Glutamatergic neuron (in vitro differentiated cells): ENCODE measurements around the gene GRK7. TPM values are rescaled to one million over a fixed set of nuclear protein-coding genes. Genes with fewer than 3 reads are reported as not detected.

Experiments
- DNase-seq: peaks from one replicate; pipeline ENCODE4 v3.0.0; 2022
- H3K27ac Mint-ChIP-seq: one replicate; pipeline ENCODE4 v1.8.0; 2020; ENCODE audit warnings: mild to moderate bottlenecking, mixed read lengths, inconsistent platforms; ENCODE audit not compliant: unreplicated experiment
- H3K27me3 Mint-ChIP-seq: one replicate; pipeline ENCODE4 v1.8.0; 2020; ENCODE audit warnings: mild to moderate bottlenecking, moderate library complexity, mixed read lengths, inconsistent platforms; ENCODE audit not compliant: unreplicated experiment
- H3K36me3 Mint-ChIP-seq: one replicate; pipeline ENCODE4 v1.8.0; 2020; ENCODE audit warnings: mild to moderate bottlenecking, mixed read lengths, inconsistent platforms; ENCODE audit not compliant: unreplicated experiment
- H3K4me1 Mint-ChIP-seq: one replicate; pipeline ENCODE4 v1.8.0; 2020; ENCODE audit warnings: mild to moderate bottlenecking, low read depth, mixed read lengths, inconsistent platforms; ENCODE audit not compliant: unreplicated experiment
- H3K4me3 Mint-ChIP-seq: one replicate; pipeline ENCODE4 v1.8.0; 2020; ENCODE audit warnings: mild to moderate bottlenecking, mixed read lengths, inconsistent platforms; ENCODE audit not compliant: unreplicated experiment
- H3K9me3 Mint-ChIP-seq: one replicate; pipeline ENCODE4 v1.8.0; 2020; ENCODE audit warnings: mild to moderate bottlenecking, moderate library complexity, mixed read lengths, inconsistent platforms; ENCODE audit not compliant: unreplicated experiment
- total RNA-seq: library from RNA; stranded (reverse); fragmentation: NEBNext Ultra II Directional; extraction: Animal tissue kit (Norgen Biotek cat#: 25700); gene quantifications from one replicate; pipeline ENCODE4 v1.2.1, GENCODE V29; 2021; ENCODE audit not compliant: unreplicated experiment
- TF ChIP-seq, protein P1 (sequence below): fragments of 200-600 bp; sonication (generic); IDR thresholded peaks from one replicate; pipeline ENCODE4 v1.5.0; 2021; ENCODE audit not compliant: partially characterized antibody, unreplicated experiment

The GRK7 gene
- total RNA-seq, 1 donor from 2014 or later: not detected

DNA sequence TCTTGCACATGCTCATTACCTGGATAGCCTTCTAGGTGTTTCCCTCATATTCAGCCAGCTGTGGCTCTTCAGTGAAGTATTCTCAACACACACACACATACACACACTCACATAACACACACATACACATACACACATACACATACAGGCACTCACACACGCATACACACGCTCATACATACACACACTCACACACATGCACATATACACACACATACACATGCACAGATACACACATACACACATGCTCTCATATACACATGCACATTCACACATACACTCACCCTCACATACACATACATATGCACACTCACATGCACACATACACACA is 41.2 kb downstream of the GRK7 start:
- TF ChIP-seq, protein P1, sequence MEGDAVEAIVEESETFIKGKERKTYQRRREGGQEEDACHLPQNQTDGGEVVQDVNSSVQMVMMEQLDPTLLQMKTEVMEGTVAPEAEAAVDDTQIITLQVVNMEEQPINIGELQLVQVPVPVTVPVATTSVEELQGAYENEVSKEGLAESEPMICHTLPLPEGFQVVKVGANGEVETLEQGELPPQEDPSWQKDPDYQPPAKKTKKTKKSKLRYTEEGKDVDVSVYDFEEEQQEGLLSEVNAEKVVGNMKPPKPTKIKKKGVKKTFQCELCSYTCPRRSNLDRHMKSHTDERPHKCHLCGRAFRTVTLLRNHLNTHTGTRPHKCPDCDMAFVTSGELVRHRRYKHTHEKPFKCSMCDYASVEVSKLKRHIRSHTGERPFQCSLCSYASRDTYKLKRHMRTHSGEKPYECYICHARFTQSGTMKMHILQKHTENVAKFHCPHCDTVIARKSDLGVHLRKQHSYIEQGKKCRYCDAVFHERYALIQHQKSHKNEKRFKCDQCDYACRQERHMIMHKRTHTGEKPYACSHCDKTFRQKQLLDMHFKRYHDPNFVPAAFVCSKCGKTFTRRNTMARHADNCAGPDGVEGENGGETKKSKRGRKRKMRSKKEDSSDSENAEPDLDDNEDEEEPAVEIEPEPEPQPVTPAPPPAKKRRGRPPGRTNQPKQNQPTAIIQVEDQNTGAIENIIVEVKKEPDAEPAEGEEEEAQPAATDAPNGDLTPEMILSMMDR: no peak
- Mint-ChIP-seq H3K4me1 (no peaks in the 10 kb centered on the region), H3K9me3 (no peaks in the 10 kb centered on the region), H3K27ac (no peak overlapping the region), H3K4me3 (no peak overlapping the region), H3K27me3 (no peaks in the 10 kb centered on the region), H3K36me3 (no peaks in the 10 kb centered on the region)
- DNase-seq: no peak

DNA sequence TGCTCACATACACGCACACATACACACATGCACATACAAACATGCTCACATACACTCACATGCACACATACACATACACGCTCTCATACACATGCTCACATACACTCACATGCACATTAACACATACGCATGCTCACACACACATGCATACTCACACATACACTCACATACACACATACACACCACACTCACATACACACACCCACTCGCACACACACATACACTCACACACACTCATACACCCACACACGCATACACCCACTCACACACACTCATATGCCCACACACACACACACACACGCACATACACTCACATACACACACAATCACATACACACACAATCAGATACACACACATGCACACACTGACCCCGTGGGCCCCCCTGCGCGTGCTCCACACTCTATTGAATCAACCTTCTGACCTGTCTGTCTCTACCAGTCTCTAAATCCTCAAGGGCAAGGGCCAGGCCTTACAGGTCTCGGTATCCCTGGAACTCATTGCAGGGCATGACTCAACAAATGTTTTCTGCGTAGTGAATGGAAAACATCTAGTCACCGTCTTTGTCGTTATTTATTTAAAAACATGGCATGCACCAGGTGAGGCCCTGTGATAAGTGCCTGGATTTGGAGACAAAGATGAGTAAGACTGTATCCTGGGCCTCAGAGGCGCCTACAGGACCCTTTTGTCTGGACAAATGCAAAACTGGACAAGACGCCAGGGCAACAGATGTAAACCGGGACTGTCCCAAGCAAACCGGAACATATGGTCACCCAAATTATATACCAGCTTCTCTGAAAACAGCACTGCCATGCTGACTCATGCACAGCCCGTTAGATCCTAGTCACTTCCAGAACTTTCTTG is 41.8 kb downstream of the GRK7 start:
- H3K36me3 Mint-ChIP-seq: no peaks in the 10 kb centered on the region
- no peak overlapping the region for H3K27ac Mint-ChIP-seq
- no peaks in the 10 kb centered on the region for H3K27me3 Mint-ChIP-seq
- H3K9me3 Mint-ChIP-seq: no peaks in the 10 kb centered on the region
- TF ChIP-seq, protein P1: no peak
- H3K4me3 Mint-ChIP-seq: no peak overlapping the region
- DNase-seq: no peak
- no peaks in the 10 kb centered on the region for H3K4me1 Mint-ChIP-seq

DNA sequence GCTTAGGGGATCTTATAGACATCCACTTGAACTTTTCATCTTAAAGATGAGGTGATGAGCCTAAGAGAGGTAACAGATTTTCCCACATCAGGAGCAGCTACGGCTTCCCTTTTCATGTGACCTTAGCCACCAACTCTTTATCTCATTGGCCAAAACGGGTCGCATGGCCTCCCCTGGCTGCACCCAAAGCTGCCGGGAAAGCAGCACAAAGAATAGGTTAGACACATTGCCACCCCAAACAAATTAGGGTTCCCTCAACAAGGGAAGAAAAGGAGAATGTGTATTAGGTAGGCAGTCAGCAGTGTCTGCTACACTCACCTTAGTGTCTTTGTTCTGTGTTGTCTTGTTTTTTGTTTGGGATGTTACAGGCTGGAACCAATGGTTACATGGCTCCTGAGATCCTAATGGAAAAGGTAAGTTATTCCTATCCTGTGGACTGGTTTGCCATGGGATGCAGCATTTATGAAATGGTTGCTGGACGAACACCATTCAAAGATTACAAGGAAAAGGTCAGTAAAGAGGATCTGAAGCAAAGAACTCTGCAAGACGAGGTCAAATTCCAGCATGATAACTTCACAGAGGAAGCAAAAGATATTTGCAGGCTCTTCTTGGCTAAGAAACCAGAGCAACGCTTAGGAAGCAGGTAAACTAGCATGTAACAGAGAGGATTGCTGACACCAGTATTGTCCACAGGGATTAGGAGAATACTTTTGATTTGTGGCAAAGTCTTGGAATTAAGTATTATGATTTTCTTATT is 44.2 kb downstream of the GRK7 start:
- Mint-ChIP-seq H3K9me3 (no peaks in the 10 kb centered on the region), H3K4me1 (peaks cover 3% of the 10 kb centered on the region), H3K36me3 (no peaks in the 10 kb centered on the region), H3K4me3 (no peak overlapping the region), H3K27me3 (peaks cover 1% of the 10 kb centered on the region), H3K27ac (no peak overlapping the region)
- TF ChIP-seq, protein P1: no peak
- DNase-seq: no peak

DNA sequence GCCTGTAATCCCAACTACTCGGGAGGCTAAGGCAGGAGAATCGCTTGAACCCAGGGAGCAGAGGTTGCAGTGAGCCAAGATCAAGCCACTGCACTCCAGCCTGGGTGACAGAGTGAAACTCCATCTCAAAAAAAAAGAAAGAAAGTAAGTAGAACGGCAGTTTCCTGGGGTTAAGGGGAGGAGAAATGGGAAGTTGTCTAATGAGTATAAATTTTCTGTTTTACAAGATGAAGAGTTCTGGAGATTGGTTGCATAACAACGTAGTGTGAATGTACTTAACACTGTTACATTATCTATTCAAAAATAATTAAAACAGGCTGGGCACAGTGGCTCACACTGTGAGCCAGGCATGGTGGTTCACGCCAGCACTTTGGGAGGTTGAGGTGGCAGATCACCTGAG is 45.4 kb downstream of the GRK7 start:
- H3K36me3 Mint-ChIP-seq: no peaks in the 10 kb centered on the region
- peaks cover 1% of the 10 kb centered on the region for H3K27me3 Mint-ChIP-seq
- no peaks in the 10 kb centered on the region for H3K9me3 Mint-ChIP-seq
- peaks cover 3% of the 10 kb centered on the region for H3K4me1 Mint-ChIP-seq
- H3K4me3 Mint-ChIP-seq: no peak overlapping the region
- H3K27ac Mint-ChIP-seq: no peak overlapping the region
- no peak for DNase-seq
- TF ChIP-seq, protein P1: no peak

DNA sequence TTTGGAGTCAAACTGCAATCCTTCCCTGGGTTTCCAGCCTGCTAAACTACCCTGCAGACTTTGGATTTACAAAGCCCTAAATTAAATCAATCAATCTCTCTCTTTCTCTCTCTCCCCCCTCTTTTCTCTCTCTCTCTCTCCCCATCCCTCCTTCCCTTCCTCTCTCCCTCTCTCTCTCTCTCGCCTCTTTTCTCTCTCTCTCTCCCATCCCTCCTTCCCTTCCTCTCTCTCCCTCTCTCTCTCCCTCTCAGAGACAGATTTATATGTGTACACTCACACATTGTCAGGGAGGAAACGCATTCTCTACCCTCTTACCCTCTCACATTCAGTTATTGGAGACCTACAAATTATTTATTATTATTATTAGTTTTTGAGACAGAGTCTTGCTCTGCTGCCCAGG is 47.0 kb downstream of the GRK7 start:
- H3K4me3 Mint-ChIP-seq: no peak overlapping the region
- no peak for DNase-seq
- H3K4me1 Mint-ChIP-seq: peaks cover 3% of the 10 kb centered on the region
- H3K36me3 Mint-ChIP-seq: peaks cover 2% of the 10 kb centered on the region
- no peaks in the 10 kb centered on the region for H3K9me3 Mint-ChIP-seq
- H3K27ac Mint-ChIP-seq: no peak overlapping the region
- TF ChIP-seq, protein P1: no peak
- peaks cover 1% of the 10 kb centered on the region for H3K27me3 Mint-ChIP-seq
